Right renal pelvis (tissue), 4 donors: ENCODE results near the gene GOLIM4. TPM values are rescaled to one million over a fixed set of nuclear protein-coding genes. Genes with fewer than 3 reads are reported as not detected.
"Not testable (repeated sequence)": the region's sequence is repeated elsewhere in the genome, so short reads cannot be mapped to it uniquely, and the experiment has no call there.

Experiments used
- DNase-seq, 4 donors: peaks; one replicate each; pipeline ENCODE4 v3.0.0-alpha.2; 2013; ENCODE audit warnings: low read depth in 4 of 4, low spot score in 3 of 4, missing footprints in 1 of 4
- polyA plus RNA-seq, 4 donors: library from polyadenylated mRNA; unstranded; fragments of 120-200 nt; gene quantifications; one replicate each; pipeline ENCODE4 v1.2.1, GENCODE V29; 2013; ENCODE audit not compliant: insufficient read length in 4 of 4

The GOLIM4 gene
- polyA plus RNA-seq, 4 donors, result 87.2 to 128 (median 117) TPM

GRCh38 chr3:168051531-168052471 is 43.9 kb downstream of the GOLIM4 start:
- no peak for DNase-seq

DNA sequence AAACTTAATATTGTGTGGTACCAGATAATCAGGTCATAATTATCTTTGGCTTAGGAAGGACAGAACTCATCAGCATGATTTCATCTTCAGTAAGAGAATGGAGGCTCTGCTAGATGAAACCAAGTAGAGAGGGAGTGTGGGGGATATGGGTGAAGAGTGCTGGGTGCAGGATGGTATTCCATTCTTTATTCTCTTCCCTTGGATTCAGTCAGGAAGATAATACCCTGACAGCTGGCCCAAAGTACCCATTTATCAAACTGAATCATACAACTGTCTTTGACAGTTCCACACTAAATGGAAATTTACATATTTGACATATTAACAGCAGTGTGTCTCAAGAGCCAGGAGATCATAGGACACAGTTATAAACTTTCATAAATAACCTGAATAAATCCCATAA is 44.7 kb downstream of the GOLIM4 start:
- DNase-seq, result no peak

DNA sequence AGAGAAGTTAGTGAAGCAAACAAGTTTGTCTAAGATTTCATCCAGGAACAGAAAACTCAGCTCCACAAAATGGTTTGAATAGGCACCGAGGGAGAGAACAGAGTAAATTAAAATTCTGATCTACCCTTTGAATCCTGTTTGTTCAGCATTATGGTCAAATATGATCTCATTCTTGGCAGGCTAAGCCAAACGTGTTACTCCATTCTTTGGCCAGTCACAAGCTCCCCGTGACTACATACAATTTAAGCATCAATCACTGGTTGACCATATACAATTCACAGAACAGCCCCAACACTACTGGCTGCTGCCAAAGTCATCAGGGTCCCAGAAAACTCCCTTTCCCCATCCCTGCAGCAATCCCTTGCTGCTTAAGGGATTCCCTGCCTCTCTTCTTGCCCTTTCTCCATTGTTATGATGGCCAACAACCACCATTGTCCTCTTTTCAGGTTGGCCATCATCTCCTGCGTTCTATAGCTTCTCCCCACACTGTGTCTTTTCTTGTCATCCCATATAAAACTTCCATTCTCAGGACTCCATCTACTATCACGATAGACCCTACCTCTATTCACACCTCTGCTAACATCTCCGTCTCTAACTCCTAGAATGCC is 46.3 kb downstream of the GOLIM4 start:
- DNase-seq, result no peak

DNA sequence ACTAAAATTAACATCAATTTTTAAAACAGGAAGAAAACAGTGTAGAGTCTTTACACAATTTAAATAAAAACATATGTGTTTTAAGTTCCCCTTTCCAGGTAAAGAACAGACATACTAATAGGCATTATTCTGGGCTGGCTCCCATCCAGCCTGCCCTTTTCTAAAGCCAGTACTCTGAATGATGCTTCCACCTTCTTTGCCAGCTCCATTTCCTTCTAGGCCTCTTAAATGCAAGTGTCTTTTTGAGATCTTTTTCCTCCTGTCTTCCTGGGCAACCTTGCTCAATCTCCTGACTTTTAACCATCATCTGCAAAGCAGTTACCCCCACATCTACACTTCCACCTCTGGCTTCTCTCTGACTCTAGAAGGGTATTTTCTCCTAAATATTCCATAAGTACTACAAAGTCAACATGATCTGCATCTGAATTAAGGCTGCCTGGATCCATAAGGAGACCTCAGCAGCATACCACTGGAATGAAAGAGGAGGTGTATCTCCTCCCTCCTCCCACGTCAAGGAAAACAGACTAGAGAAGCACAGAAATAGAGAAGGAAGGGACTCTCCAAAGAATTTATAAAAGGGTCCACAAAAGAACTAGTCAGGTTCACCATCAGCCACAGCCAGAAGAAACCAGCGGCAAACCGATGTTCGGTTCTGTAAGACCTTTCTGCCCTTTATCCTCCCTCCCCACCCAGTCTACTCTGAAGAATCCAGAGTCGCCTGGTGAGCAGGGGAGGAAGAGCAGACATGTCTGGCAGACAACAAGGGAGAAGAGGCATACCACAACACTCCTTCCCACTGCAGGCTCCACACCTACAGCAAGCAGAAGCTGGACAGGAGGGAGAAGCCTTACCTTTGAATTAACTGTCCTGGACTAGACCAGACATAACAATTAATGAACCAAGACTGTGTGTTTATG is 47.1 kb downstream of the GOLIM4 start:
- DNase-seq, result no peak

- no peak for DNase-seq
These were observed 47.8 kb downstream of the GOLIM4 start for GRCh38 chr3:168047936-168048335.

DNA sequence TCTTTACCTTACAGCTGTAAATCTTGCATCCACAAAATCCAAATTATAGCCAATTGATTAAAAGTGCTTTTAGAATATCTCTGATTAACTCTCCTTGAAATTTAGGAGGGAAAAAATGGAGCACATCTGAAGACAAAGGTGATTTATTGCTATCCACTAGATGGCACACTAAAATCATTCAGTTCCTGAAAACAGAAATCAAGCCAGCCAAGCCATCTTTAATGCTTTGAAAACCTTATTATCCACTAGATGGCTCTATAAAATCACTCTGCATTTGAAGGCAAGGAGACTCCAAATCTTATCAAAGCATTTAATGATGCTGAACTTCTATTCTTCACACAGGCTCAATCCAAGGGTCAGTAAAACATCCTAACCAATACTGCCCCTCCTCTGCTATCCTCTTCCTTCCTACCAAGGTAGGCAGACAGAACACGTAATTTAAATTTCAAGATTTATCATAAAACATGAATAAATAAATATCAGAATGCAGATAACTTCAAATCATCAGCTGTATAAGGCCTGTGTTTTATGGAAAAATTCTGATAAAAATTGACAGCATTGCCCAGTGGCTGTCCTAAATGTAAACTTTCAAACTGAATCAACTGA is 48.4 kb downstream of the GOLIM4 start:
- peak; percentile 25 to 75 (median 56) for DNase-seq

DNA sequence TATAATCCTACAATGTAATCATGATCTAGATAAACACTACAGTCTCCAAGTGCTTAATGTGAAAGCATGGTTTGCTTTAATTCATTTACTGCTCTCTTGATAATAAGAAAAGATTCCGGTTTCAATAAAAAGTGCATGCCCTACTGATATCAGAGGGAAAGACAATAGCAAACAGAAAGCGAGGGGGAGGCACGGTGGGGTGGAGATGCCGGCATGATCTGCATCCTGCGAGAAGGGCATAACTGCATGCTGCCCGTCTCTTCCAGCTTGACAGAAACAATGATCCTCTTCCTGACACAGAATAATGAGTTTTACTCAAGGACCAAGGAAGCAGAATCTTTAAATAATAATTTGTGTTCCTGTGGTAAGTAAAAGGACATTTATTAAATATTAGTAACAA is 51.7 kb downstream of the GOLIM4 start:
- no peak for DNase-seq

DNA sequence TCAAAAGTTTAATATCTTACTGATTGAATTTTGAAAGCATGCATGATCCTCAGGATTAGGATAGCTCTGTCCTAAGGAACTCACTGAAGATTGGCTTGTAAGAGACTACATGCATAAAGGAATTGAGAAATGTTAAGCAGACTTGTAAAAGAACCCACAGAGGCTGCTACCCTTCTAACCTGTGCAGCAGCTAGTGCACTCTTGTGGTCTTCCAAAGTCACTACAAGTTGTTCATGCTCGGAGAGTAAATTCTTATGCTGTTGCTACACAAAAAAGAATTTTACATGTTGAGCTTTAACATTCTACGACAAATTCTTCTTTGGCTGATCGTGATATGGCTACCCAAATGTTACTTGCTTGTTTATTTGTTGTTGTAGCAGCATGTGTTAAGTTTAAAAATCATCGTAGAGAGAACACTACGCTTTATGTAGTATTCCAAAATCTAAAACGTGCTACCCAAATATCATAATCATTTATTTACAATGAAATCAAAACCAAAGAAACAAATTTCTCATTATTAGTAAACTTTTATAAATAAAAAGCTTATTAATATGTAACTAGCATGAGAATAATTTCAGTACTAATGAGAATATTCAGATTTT is 55.0 kb downstream of the GOLIM4 start:
- DNase-seq, result peak in 1 of 4 donors; percentile 12

- no peak for DNase-seq
These were observed 58.7 kb downstream of the GOLIM4 start for GRCh38 chr3:168037020-168037419.

- no peak for DNase-seq
These were observed 59.1 kb downstream of the GOLIM4 start for GRCh38 chr3:168036619-168037018.

GRCh38 chr3:168034152-168034928 is 61.4 kb downstream of the GOLIM4 start:
- DNase-seq, result no peak

- no peak for DNase-seq
These were observed 65.1 kb downstream of the GOLIM4 start for GRCh38 chr3:168030577-168030976.

DNA sequence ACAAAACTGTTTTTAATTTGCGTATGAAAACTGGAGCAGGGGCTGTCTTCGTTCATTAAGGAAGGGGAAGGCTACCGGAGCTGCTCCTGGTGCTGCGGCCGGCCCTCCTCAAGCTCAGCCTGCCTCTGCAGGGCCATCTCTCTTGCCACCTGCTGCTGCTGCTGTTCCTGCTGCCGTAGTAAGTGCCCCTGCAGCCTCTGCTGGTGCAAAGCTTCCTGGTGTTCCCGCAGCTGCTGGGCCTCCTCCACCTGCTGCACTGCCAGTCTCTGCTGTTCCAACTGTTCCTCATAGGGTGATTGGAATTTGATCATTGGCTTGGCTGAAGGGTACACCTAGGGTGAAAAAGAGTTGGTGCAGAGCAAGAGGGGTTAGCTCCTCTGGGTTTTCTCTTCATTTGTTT is 66.0 kb downstream of the GOLIM4 start:
- DNase-seq, result no peak

- no peak for DNase-seq
These were observed 67.6 kb downstream of the GOLIM4 start for GRCh38 chr3:168028086-168028485.

DNA sequence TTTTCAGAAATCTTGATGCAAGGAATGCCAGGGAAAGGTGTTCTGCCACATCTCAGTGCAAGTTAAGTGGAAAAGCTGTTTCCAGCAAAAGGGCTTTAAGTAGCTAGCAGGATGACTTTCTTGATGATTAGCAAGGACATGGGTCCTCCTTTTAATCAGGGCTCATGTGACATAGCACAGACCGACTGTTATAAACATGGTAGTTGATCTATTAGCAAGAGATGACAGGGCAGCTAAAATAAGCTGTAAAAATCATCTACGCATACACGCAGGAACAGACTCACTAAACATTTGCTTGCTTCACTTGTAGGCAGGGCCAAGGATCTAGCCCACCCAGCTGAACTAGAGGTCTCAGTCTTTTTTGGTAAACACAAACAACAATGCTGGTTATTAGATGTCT is 69.0 kb downstream of the GOLIM4 start:
- no peak for DNase-seq

- DNase-seq, result no peak
These were observed 70.6 kb downstream of the GOLIM4 start for GRCh38 chr3:168025076-168025475.

DNA sequence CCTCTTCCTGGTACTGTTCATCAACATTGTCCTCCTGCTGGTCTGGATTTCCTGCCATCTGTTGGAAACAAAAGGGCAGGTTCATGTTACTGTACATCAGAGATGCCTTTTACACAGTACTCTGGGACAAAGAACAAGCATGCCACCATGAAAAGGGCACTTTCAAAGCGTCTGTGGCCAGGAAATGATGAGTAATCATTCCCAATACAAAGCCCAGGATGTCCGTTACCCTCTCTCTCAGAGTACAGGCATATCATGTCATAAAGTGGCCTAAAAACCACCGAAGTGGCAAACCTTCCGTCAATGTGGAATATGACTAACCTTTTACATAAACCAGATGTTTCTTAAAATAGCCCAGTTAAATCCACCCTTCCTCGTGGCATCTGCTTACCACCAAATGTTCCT is 71.2 kb downstream of the GOLIM4 start:
- DNase-seq, result no peak

DNA sequence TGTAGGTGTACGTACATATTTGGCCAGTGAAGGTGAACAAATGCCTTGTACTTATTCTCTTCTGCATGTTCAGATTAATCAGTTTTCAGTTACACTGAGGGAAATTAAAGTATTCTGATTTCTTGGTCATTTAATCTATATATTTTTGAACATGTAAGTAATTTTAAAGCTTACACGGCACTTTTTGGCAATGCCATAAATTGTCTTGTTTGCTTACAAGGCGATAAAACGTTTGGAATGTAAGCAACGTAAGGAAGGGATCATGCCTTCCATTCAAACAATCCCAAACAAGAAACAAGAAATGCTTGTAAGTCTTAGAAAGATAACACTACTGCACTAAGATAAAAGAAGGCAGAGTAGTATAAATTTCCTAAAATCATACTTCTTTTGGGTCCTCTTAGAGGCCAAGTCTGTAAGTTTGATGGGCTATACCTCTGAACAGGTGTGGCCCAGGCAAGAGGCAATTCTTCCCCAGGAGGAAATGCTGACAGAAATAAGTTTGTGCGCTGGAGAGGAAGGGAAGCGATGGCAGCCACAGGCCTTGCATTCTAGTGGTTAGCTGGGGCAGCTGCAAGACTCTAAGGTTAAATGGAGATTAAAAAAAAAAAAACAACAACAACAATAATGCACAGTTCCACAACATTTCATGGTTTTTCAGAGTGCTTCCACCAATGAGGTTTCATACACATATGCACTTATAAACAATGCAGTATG is 73.8 kb downstream of the GOLIM4 start:
- DNase-seq, result no peak

DNA sequence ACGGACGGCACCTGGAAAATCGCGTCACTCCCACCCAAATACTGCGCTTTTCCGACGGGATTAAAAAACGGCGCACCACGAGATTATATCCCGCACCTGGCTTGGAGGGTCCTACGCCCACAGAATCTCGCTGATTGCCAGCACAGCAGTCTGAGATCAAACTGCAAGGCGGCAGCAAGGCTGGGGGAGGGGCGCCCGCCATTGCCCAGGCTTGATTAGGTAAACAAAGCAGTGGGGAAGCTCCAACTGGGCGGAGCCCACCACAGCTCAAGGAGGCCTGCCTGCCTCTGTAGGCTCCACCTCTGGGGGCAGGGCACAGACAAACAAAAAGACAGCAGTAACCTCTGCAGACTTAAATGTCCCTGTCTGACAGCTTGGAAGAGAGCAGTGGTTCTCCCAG is 84.4 kb downstream of the GOLIM4 start:
- not testable (repeated sequence) for DNase-seq
